Measurements from ENCODE around the gene PSMD9.
A peak's percentile ranks its signal among the peaks of the same experiment; 100 is the strongest.

Gene PSMD9, protein sequence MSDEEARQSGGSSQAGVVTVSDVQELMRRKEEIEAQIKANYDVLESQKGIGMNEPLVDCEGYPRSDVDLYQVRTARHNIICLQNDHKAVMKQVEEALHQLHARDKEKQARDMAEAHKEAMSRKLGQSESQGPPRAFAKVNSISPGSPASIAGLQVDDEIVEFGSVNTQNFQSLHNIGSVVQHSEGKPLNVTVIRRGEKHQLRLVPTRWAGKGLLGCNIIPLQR

DNA sequence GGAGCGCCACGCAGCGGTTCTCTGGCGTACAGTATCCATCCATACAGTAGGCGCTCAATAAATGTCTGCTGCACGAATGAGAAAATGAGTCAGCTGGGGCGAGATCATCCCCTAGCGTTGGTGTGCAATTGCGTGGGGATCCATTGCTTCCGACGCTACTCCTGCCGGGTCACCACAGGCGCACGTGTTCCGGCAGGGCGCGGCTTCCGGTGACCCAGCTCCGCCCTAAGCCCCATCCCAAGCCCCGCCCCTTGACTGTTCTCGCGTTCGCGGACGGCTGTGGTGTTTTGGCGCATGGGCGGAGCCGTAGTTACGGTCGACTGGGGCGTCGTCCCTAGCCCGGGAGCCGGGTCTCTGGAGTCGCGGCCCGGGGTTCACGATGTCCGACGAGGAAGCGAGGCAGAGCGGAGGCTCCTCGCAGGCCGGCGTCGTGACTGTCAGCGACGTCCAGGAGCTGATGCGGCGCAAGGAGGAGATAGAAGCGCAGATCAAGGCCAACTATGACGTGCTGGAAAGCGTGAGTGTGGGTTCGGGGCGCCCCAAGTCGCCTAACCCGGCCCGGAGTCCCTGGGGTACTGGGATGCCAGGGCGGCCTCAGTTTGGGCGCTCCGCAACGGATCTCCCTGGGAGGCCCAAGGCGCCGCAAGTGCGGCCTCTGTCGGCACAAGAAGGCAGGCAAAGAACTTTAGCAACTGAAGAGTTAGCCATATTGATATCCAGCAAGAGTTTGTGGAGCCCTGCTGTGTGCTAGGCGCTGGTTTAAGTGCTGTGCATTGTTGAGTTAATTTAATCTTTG lies at the start of gene PSMD9:
Gene PSMD9, plus strand, starts transcription at position 313 of the 796 bp plus-strand sequence. Its CDS starts 67 bp downstream, at position 380.
- TF ChIP-seq CTCF (IDR thresholded peaks at IDR 0.05; ENCODE audit: insufficient read depth, low read length, poor library complexity, severe bottlenecking): peak; percentile 73
- no peak for TF ChIP-seq EZH2phosphoT487 (conservative IDR thresholded peaks at IDR 0.05; ENCODE audit: low read length)
- Histone ChIP-seq H2AFZ (ENCODE audit: low read depth, low read length, severe bottlenecking) (peak within 1 kb of the TSS; percentile 74), H3K27ac (ENCODE audit: low read depth, low read length) (peak within 1 kb of the TSS; percentile 79), H4K20me1 (ENCODE audit: low read depth, low read length) (no peaks in the 10 kb centered on the region), H3K79me2 (ENCODE audit: insufficient read depth, low read length) (peaks cover 38% of the 10 kb centered on the region), H3F3A (ENCODE audit: insufficient read depth) (peaks cover 9% of the 10 kb centered on the region; the same call in 1 of the 2 replicates), H3K27me3 (ENCODE audit: low read length) (no peaks in the 10 kb centered on the region), H3K36me3 (ENCODE audit: low read length) (0 out of 2 replicates have a peak, but pooled peaks cover 4% of the 10 kb centered on the region), H3K4me3 (ENCODE audit: insufficient read depth, low read length, poor library complexity, severe bottlenecking) (peak within 1 kb of the TSS; percentile 63), H3K9me2 (replicated peaks; ENCODE audit: insufficient read depth, low read length) (no peaks in the 10 kb centered on the region), H3K4me2 (ENCODE audit: low read depth, low read length, poor library complexity, severe bottlenecking) (peak within 1 kb of the TSS; percentile 86), H3K9ac (ENCODE audit: low read length) (peak within 1 kb of the TSS; percentile 68), H3K9me3 (ENCODE audit: insufficient read depth, low read length) (no peaks in the 10 kb centered on the region)

GRCh38 chr12:121839106-121839992 lies 49.2 kb upstream of the PSMD9 start:
- TF ChIP-seq EZH2phosphoT487 (conservative IDR thresholded peaks at IDR 0.05; ENCODE audit: low read length) (no peak), CTCF (IDR thresholded peaks at IDR 0.05; ENCODE audit: insufficient read depth, low read length, poor library complexity, severe bottlenecking) (no peak)
- Histone ChIP-seq H3K9ac (ENCODE audit: low read length) (peak overlapping the region; percentile 62), H3K4me3 (ENCODE audit: insufficient read depth, low read length, poor library complexity, severe bottlenecking) (peak overlapping the region; percentile 57), H2AFZ (ENCODE audit: low read depth, low read length, severe bottlenecking) (peak overlapping the region; percentile 97), H3K9me2 (replicated peaks; ENCODE audit: insufficient read depth, low read length) (no peaks in the 10 kb centered on the region), H3K27me3 (ENCODE audit: low read length) (no peaks in the 10 kb centered on the region), H3K9me3 (ENCODE audit: insufficient read depth, low read length) (no peaks in the 10 kb centered on the region), H3K27ac (ENCODE audit: low read depth, low read length) (no peak overlapping the region), H4K20me1 (ENCODE audit: low read depth, low read length) (no peaks in the 10 kb centered on the region), H3K4me2 (ENCODE audit: low read depth, low read length, poor library complexity, severe bottlenecking) (peak overlapping the region; percentile 93), H3K36me3 (ENCODE audit: low read length) (no peaks in the 10 kb centered on the region), H3K79me2 (ENCODE audit: insufficient read depth, low read length) (no peaks in the 10 kb centered on the region), H3F3A (ENCODE audit: insufficient read depth) (peaks cover 4% of the 10 kb centered on the region; the same call in 1 of the 2 replicates)

GRCh38 chr12:121839993-121840761 lies 48.4 kb upstream of the PSMD9 start:
- Histone ChIP-seq H3K36me3 (ENCODE audit: low read length) (no peaks in the 10 kb centered on the region), H4K20me1 (ENCODE audit: low read depth, low read length) (no peaks in the 10 kb centered on the region), H3K4me2 (ENCODE audit: low read depth, low read length, poor library complexity, severe bottlenecking) (peak overlapping the region; percentile 93), H3K9ac (ENCODE audit: low read length) (peak overlapping the region; percentile 62), H3K9me2 (replicated peaks; ENCODE audit: insufficient read depth, low read length) (no peaks in the 10 kb centered on the region), H3K79me2 (ENCODE audit: insufficient read depth, low read length) (no peaks in the 10 kb centered on the region), H3K27ac (ENCODE audit: low read depth, low read length) (no peak overlapping the region), H3K9me3 (ENCODE audit: insufficient read depth, low read length) (no peaks in the 10 kb centered on the region), H2AFZ (ENCODE audit: low read depth, low read length, severe bottlenecking) (peak overlapping the region; percentile 97), H3K27me3 (ENCODE audit: low read length) (no peaks in the 10 kb centered on the region), H3F3A (ENCODE audit: insufficient read depth) (peaks cover 4% of the 10 kb centered on the region; the same call in 1 of the 2 replicates), H3K4me3 (ENCODE audit: insufficient read depth, low read length, poor library complexity, severe bottlenecking) (peak overlapping the region; percentile 57)
- TF ChIP-seq EZH2phosphoT487 (conservative IDR thresholded peaks at IDR 0.05; ENCODE audit: low read length) (no peak), CTCF (IDR thresholded peaks at IDR 0.05; ENCODE audit: insufficient read depth, low read length, poor library complexity, severe bottlenecking) (no peak)

Data from SU-DHL-6 (cell line).